ENCODE measurements around the gene FAM90A26. TPM values are rescaled to one million over a fixed set of nuclear protein-coding genes. Genes with fewer than 3 reads are reported as not detected.
"Not testable (repeated sequence)": the region's sequence is repeated elsewhere in the genome, so short reads cannot be mapped to it uniquely, and the experiment has no call there.

FAM90A26 gene
- polyA plus RNA-seq, 3 donors: not detected

DNA sequence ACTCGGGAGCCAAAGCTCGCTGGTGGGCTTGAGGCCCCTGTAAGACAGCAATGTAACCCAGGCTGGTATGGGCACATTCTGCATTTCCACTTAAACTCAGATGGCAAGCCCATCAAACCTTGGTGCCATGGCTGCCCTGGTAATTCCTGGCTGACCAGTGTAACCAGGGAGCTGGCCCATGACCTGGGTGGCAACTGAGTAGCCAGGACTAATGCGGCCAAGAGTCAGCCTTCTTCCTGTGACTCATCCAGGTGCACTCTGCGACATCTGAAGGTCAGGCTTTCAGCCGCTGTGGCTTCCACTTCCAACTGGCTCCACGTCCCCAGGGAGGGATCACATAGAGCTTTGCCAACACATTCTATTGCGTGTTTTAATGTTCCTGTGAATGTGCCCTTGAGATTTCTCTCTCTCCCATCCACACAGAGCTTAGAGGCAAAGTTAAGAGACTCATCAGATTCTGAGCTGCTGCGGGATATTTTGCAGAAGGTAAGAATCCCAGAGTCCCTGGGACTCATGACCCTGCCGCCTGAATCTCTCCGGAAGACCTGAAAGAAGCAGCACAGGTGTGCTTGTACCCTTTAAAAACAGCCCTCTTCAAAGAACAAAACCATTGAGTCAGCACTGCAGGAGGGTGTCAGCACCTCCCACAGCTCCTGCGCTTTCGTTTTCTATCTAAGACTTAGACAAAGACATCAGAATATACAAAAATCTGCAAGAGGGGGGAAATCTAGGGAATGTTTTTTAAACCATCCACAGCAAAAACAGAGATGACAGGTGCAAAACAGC lies 14.9 kb upstream of the FAM90A26 start:
- not testable (repeated sequence) for DNase-seq (ENCODE audit: low read depth in 3 of 3, low spot score in 2 of 3)

GRCh38 chr4:9158392-9158791 lies 11.8 kb upstream of the FAM90A26 start:
- DNase-seq (ENCODE audit: low read depth in 3 of 3, low spot score in 2 of 3): not testable (repeated sequence)

DNA sequence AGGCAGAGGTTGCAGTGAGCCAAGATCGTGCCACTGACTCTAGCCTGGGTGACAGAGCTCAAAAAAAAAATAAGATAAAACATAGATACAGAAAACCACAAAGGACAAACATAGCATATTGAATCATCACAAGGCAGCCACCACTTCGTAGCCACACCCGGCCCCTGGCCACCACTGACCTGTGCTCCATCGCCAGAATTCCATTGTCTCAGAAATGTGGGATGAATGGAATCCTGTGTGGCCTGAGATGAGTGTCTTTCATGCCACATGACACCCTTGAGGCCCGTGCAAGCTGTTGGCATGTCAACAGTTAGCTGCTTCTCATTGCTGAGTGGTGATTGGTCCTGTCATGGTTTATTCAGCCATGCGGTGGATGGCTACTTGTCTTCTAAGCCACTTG lies 10.2 kb upstream of the FAM90A26 start:
- not testable (repeated sequence) for DNase-seq (ENCODE audit: low read depth in 3 of 3, low spot score in 2 of 3)

GRCh38 chr4:9165990-9166389 lies 4.2 kb upstream of the FAM90A26 start:
- DNase-seq (ENCODE audit: low read depth in 3 of 3, low spot score in 2 of 3): not testable (repeated sequence)

GRCh38 chr4:9210357-9210756 lies 40.1 kb downstream of the FAM90A26 start, which contains the start of gene USP17L10:
USP17L10 (plus strand) TSS chr4:9210657; CDS start chr4:9210657, 0 bp downstream.
- not testable (repeated sequence) for DNase-seq (ENCODE audit: low read depth in 3 of 3, low spot score in 2 of 3)

DNA sequence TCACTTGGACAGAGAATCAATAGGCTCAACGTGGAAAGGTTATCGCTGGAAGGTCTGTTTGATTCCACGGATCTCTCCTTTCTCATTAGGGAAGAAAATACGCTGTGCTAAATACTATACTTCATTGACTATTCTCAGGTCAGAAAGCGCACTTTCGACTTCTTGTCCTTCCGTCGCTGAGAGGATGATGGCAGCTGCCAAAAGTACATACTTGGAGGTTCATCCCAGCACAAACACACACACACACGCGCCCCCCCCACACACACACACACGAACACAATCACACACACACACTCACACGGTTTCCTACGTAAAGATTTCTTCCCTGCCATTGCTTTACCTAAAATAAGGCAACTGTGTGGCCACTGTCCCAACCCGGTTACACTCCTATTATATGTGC lies 44.5 kb downstream of the FAM90A26 start:
- DNase-seq (ENCODE audit: low read depth in 3 of 3, low spot score in 2 of 3): not testable (repeated sequence)

DNA sequence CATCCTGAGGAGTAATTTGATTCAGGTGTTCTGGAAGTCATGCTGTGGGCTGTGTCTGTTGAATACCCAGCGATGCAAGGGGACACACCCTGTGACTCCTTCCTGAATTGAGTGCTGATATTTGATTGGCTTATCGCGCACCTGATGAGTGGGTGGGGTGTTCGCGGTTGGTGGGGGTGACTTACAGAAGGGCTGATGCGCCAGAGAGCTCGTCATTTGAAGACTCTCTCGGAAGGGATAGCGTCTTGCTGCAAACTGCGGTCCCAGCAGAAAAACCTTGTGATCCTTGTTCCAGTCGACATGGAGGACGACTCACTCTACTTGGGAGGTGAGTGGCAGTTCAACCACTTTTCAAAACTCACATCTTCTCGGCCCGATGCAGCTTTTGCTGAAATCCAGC lies 44.9 kb downstream of the FAM90A26 start, which contains the start of gene USP17L11:
TSS of gene USP17L11 (plus strand) at position 301 of the 400 bp plus-strand sequence. CDS start at position 301, 0 bp downstream.
- DNase-seq (ENCODE audit: low read depth in 3 of 3, low spot score in 2 of 3): not testable (repeated sequence)

DNA sequence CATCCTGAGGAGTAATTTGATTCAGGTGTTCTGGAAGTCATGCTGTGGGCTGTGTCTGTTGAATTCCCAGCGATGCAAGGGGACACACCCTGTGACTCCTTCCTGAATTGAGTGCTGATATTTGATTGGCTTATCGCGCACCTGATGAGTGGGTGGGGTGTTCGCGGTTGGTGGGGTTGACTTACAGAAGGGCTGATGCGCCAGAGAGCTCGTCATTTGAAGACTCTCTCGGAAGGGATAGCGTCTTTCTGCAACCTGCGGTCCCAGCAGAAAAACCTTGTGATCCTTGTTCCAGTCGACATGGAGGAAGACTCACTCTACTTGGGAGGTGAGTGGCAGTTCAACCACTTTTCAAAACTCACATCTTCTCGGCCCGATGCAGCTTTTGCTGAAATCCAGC lies 49.6 kb downstream of the FAM90A26 start, which contains the start of gene USP17L12:
TSS of gene USP17L12 (plus strand) at position 301 of the 400 bp plus-strand sequence. CDS start at position 301, 0 bp downstream.
- not testable (repeated sequence) for DNase-seq (ENCODE audit: low read depth in 3 of 3, low spot score in 2 of 3)

DNA sequence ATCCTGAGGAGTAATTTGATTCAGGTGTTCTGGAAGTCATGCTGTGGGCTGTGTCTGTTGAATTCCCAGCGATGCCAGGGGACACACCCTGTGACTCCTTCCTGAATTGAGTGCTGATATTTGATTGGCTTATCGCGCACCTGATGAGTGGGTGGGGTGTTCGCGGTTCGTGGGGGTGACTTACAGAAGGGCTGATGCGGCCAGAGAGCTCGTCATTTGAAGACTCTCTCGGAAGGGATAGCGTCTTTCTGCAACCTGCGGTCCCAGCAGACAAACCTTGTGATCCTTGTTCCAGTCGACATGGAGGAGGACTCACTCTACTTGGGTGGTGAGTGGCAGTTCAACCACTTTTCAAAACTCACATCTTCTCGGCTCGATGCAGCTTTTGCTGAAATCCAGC lies 54.4 kb downstream of the FAM90A26 start, which contains the start of gene USP17L13:
TSS of gene USP17L13 (plus strand) at position 301 of the 400 bp plus-strand sequence. CDS start at position 301, 0 bp downstream.
- not testable (repeated sequence) for DNase-seq (ENCODE audit: low read depth in 3 of 3, low spot score in 2 of 3)

Other genes with a start within 250 kb of the FAM90A26 start
- not detected for gene USP17L10, start 40.2 kb downstream of the FAM90A26 start, polyA plus RNA-seq (ENCODE audit: insufficient read length in 3 of 3)
- gene USP17L11, start 45.0 kb downstream of the FAM90A26 start, polyA plus RNA-seq (ENCODE audit: insufficient read length in 3 of 3): not detected
- gene USP17L12, start 49.7 kb downstream of the FAM90A26 start, polyA plus RNA-seq (ENCODE audit: insufficient read length in 3 of 3): not detected
- gene USP17L13, start 54.5 kb downstream of the FAM90A26 start, polyA plus RNA-seq (ENCODE audit: insufficient read length in 3 of 3): not detected
- gene USP17L15, start 64.0 kb downstream of the FAM90A26 start, polyA plus RNA-seq (ENCODE audit: insufficient read length in 3 of 3): not detected
- not detected for gene USP17L17, start 73.5 kb downstream of the FAM90A26 start, polyA plus RNA-seq (ENCODE audit: insufficient read length in 3 of 3)
- gene USP17L18, start 78.2 kb downstream of the FAM90A26 start, polyA plus RNA-seq (ENCODE audit: insufficient read length in 3 of 3): not detected
- gene USP17L19, start 83.0 kb downstream of the FAM90A26 start, polyA plus RNA-seq (ENCODE audit: insufficient read length in 3 of 3): not detected
- gene USP17L20, start 87.7 kb downstream of the FAM90A26 start, polyA plus RNA-seq (ENCODE audit: insufficient read length in 3 of 3): not detected
- not detected for gene USP17L21, start 92.5 kb downstream of the FAM90A26 start, polyA plus RNA-seq (ENCODE audit: insufficient read length in 3 of 3)
- not detected for gene USP17L22, start 97.2 kb downstream of the FAM90A26 start, polyA plus RNA-seq (ENCODE audit: insufficient read length in 3 of 3)
- gene USP17L24, start 154.8 kb downstream of the FAM90A26 start, polyA plus RNA-seq (ENCODE audit: insufficient read length in 3 of 3): not detected
- gene USP17L25, start 159.5 kb downstream of the FAM90A26 start, polyA plus RNA-seq (ENCODE audit: insufficient read length in 3 of 3): not detected
- gene USP17L26, start 164.2 kb downstream of the FAM90A26 start, polyA plus RNA-seq (ENCODE audit: insufficient read length in 3 of 3): not detected
- gene USP17L5, start 169.0 kb downstream of the FAM90A26 start, polyA plus RNA-seq (ENCODE audit: insufficient read length in 3 of 3): not detected
- not detected for gene USP17L27, start 173.7 kb downstream of the FAM90A26 start, polyA plus RNA-seq (ENCODE audit: insufficient read length in 3 of 3)
- gene USP17L28, start 178.5 kb downstream of the FAM90A26 start, polyA plus RNA-seq (ENCODE audit: insufficient read length in 3 of 3): not detected
- gene USP17L29, start 183.2 kb downstream of the FAM90A26 start, polyA plus RNA-seq (ENCODE audit: insufficient read length in 3 of 3): not detected
- gene USP17L30, start 192.7 kb downstream of the FAM90A26 start, polyA plus RNA-seq (ENCODE audit: insufficient read length in 3 of 3): not detected